Hepatocyte (in vitro differentiated cells): ENCODE data around the gene AURKAIP1. TPM values are rescaled to one million over a fixed set of nuclear protein-coding genes. Genes with fewer than 3 reads are reported as not detected.

ENCODE experiments used
- DNase-seq: peaks from one replicate; pipeline ENCODE4 v3.0.0-alpha.2; 2016; ENCODE audit warnings: low spot score
- H2AFZ ChIP-seq: fragments of 200-600 bp; sonication (generic); 2 replicates; pipeline ENCODE4 v1.6.0; 2016; ENCODE audit warnings: antibody characterized with exemption, mild to moderate bottlenecking
- H3K27ac ChIP-seq: fragments of 200-600 bp; sonication (generic); 2 replicates; pipeline ENCODE4 v1.5.1; 2016; ENCODE audit warnings: mild to moderate bottlenecking
- H3K27me3 ChIP-seq: fragments of 200-600 bp; sonication (generic); 2 replicates; pipeline ENCODE4 v1.6.1; 2016
- H3K36me3 ChIP-seq: fragments of 200-600 bp; sonication (generic); replicated peaks from 2 replicates; pipeline ENCODE4 v1.5.1; 2016; ENCODE audit warnings: low read depth; ENCODE audit not compliant: insufficient read depth
- H3K4me1 ChIP-seq: fragments of 200-600 bp; sonication (generic); 2 replicates; pipeline ENCODE4 v1.5.1; 2016; ENCODE audit warnings: mild to moderate bottlenecking, moderate library complexity; ENCODE audit not compliant: insufficient read depth
- H3K4me2 ChIP-seq: fragments of 200-600 bp; sonication (generic); 2 replicates; pipeline ENCODE4 v1.6.0; 2016
- H3K4me3 ChIP-seq: fragments of 200-600 bp; sonication (generic); 2 replicates; pipeline ENCODE4 v1.5.1; 2016; ENCODE audit warnings: mild to moderate bottlenecking
- H3K79me2 ChIP-seq: fragments of 200-600 bp; sonication (generic); 2 replicates; pipeline ENCODE4 v1.6.0; 2017; ENCODE audit warnings: mild to moderate bottlenecking
- H3K9me2 ChIP-seq: fragments of 200-600 bp; sonication (generic); replicated peaks from 2 replicates; pipeline ENCODE4 v1.6.0; 2017; ENCODE audit warnings: mild to moderate bottlenecking; ENCODE audit not compliant: insufficient read depth
- H3K9me3 ChIP-seq: fragments of 200-600 bp; sonication (generic); 2 replicates; pipeline ENCODE4 v1.5.1; 2016; ENCODE audit warnings: low read depth, mild to moderate bottlenecking
- H4K20me1 ChIP-seq: fragments of 200-600 bp; sonication (generic); 2 replicates; pipeline ENCODE4 v1.6.0; 2016; ENCODE audit warnings: mild to moderate bottlenecking; ENCODE audit not compliant: insufficient read depth, poor library complexity, severe bottlenecking
- CTCF ChIP-seq: fragments of 200-600 bp; sonication (generic); IDR thresholded peaks from 2 replicates; pipeline ENCODE4 v1.5.1; 2016; ENCODE audit warnings: antibody characterized with exemption, mild to moderate bottlenecking; ENCODE audit not compliant: poor library complexity
- EZH2 ChIP-seq: fragments of 200-600 bp; sonication (generic); IDR thresholded peaks from 2 replicates; pipeline ENCODE4 v1.6.1; 2016; ENCODE audit warnings: antibody characterized with exemption, mild to moderate bottlenecking, borderline replicate concordance
- EZH2phosphoT487 ChIP-seq: fragments of 200-600 bp; sonication (generic); IDR thresholded peaks from one replicate; pipeline ENCODE4 v1.6.1; 2018; ENCODE audit warnings: antibody characterized with exemption, mild to moderate bottlenecking, low read depth, moderate library complexity; ENCODE audit not compliant: unreplicated experiment, severe bottlenecking
- WGBS: methylation state at CpG from one replicate; pipeline ENCODE4 v1.1.6; 2016; ENCODE audit warnings: low lambda C conversion rate; ENCODE audit errors: missing lambda C conversion rate; 5-methylcytosine and 5-hydroxymethylcytosine counted together
- polyA plus RNA-seq: library from polyadenylated mRNA; unstranded; fragments of >200 nt; fragmentation: Nextera tagmentation; extraction: Ambion mirVana; gene quantifications from 2 replicates; pipeline ENCODE4 v1.2.1, GENCODE V29; 2016
- total RNA-seq: library from RNA; depleted of rRNA; stranded (reverse); fragments of >200 nt; gene quantifications from 2 replicates; pipeline ENCODE4 v1.2.3, GENCODE V29; 2014

Gene AURKAIP1
- total and polyA plus RNA-seq, 2 experiments from 2014 or later: 92.9 to 238 TPM

GRCh38 chr1:1420654-1421141 is 45.7 kb upstream of the AURKAIP1 start:
- Histone ChIP-seq H2AFZ (no peak overlapping the region), H3K4me1 (no peaks in the 10 kb centered on the region), H3K9me2 (no peaks in the 10 kb centered on the region), H3K79me2 (no peaks in the 10 kb centered on the region), H3K27ac (no peak overlapping the region), H3K36me3 (no peaks in the 10 kb centered on the region), H3K9me3 (no peaks in the 10 kb centered on the region), H4K20me1 (no peaks in the 10 kb centered on the region), H3K27me3 (no peaks in the 10 kb centered on the region), H3K4me3 (no peak overlapping the region), H3K4me2 (peak overlapping the region; percentile 51)
- TF ChIP-seq EZH2: no peak
- TF ChIP-seq EZH2phosphoT487: no peak
- TF ChIP-seq CTCF: no peak
- 91% methylated on average over 8 of the region's 12 CpGs for WGBS
- DNase-seq: no peak

GRCh38 chr1:1419813-1420653 is 45.0 kb upstream of the AURKAIP1 start:
- no peaks in the 10 kb centered on the region for H3K9me3 ChIP-seq
- WGBS: 70% methylated on average over 25 of the region's 112 CpGs
- no peak overlapping the region for H3K4me3 ChIP-seq
- no peaks in the 10 kb centered on the region for H3K79me2 ChIP-seq
- H3K27ac ChIP-seq: no peak overlapping the region
- H2AFZ ChIP-seq: no peak overlapping the region
- H3K4me1 ChIP-seq: no peaks in the 10 kb centered on the region
- H3K36me3 ChIP-seq: no peaks in the 10 kb centered on the region
- no peaks in the 10 kb centered on the region for H4K20me1 ChIP-seq
- no peaks in the 10 kb centered on the region for H3K27me3 ChIP-seq
- H3K4me2 ChIP-seq: peak overlapping the region; percentile 67
- no peak for DNase-seq
- H3K9me2 ChIP-seq: no peaks in the 10 kb centered on the region
- TF ChIP-seq CTCF (no peak), EZH2phosphoT487 (no peak), EZH2 (no peak)

GRCh38 chr1:1419363-1419812 is 44.4 kb upstream of the AURKAIP1 start:
- Histone ChIP-seq H3K4me2 (peak overlapping the region; percentile 67), H2AFZ (no peak overlapping the region)

More at GRCh38 chr1:1419363-1419812, 44.4 kb upstream of the AURKAIP1 start:
- TF ChIP-seq EZH2phosphoT487: no peak
- TF ChIP-seq EZH2: no peak
- TF ChIP-seq CTCF: no peak
- Histone ChIP-seq H4K20me1 (no peaks in the 10 kb centered on the region), H3K9me2 (no peaks in the 10 kb centered on the region), H3K4me1 (no peaks in the 10 kb centered on the region), H3K9me3 (no peaks in the 10 kb centered on the region), H3K27me3 (no peaks in the 10 kb centered on the region), H3K27ac (no peak overlapping the region), H3K4me3 (no peak overlapping the region), H3K79me2 (no peaks in the 10 kb centered on the region), H3K36me3 (no peaks in the 10 kb centered on the region)
- DNase-seq: no peak
- WGBS: 93% methylated on average over 21 of the region's 21 CpGs
